ENCODE data around the gene FAM20C. TPM values are rescaled to one million over a fixed set of nuclear protein-coding genes. Genes with fewer than 3 reads are reported as not detected.

Gene FAM20C
- total and polyA plus RNA-seq, 2 of the 8 experiments (the other 6 are each of a cell fraction or from before 2014, with no cell fraction given) = 9.5 to 34.8 TPM

GRCh38 chr7:221978-222715, 29.8 kb downstream of the FAM20C start:
- H3K9ac ChIP-seq (replicated peaks in 1 of 4; ENCODE audit: extremely low read depth in 1 of 4, low read depth in 3 of 4, low read length in 3 of 4) = no peak overlapping the region
- no peak overlapping the region for H2BK20ac ChIP-seq (ENCODE audit: low read length)
- peak overlapping the region; percentile 96; the same call in 1 of the 2 replicates for H2BK12ac ChIP-seq (ENCODE audit: low read depth, low read length)
- no peak overlapping the region for H3K23ac ChIP-seq (ENCODE audit: insufficient read length)
- no peak for DNase-seq (ENCODE audit: low read depth in 1 of 2, low spot score in 2 of 2)
- peaks cover 0 to 9% (median 5%) of the 10 kb centered on the region in 4 experiments; a peak in 5 of 7 replicates for H3K4me1 ChIP-seq (replicated peaks in 1 of 4; ENCODE audit: control insufficient read depth in 3 of 4, insufficient read depth in 4 of 4, low read length in 3 of 4)
- H4K20me1 ChIP-seq (replicated peaks in 1 of 2; ENCODE audit: control insufficient read depth in 1 of 2, insufficient read depth in 2 of 2, low read length in 2 of 2) = peaks cover 0 to 8% of the 10 kb centered on the region in 2 experiments
- H3K79me1 ChIP-seq (ENCODE audit: low read depth, low read length) = peaks cover 6% of the 10 kb centered on the region; the same call in 1 of the 2 replicates
- POLR2A ChIA-PET (ENCODE audit: partially characterized antibody) = no interaction called here
- no peak for FAIRE-seq
- no peak overlapping the region for H4K5ac ChIP-seq (ENCODE audit: insufficient read length, low read depth, low read length)
- H3K4ac ChIP-seq (replicated peaks; ENCODE audit: insufficient read length, low read depth, low read length) = peak overlapping the region; percentile 94
- H2BK15ac ChIP-seq (ENCODE audit: low read length) = no peak overlapping the region
- no peaks in the 10 kb centered on the region for H3K23me2 ChIP-seq (ENCODE audit: low read depth, low read length)
- peak overlapping the region; percentile 89 for H4K91ac ChIP-seq (replicated peaks; ENCODE audit: insufficient read length, low read length)
- peak overlapping the region; percentile 30 for H3K56ac ChIP-seq (replicated peaks; ENCODE audit: insufficient read length, low read depth, low read length)
- 75% methylated on average over 11 of the region's 15 CpGs; no CpG with 5 or more reads in 1 of the 2 experiments for WGBS, 2 experiments (ENCODE audit: extremely low coverage in 1 of 2, insufficient coverage in 1 of 2, insufficient read length in 1 of 2, insufficient replicate concordance in 2 of 2, low coverage in 1 of 2, low lambda C conversion rate in 2 of 2, missing lambda C conversion rate in 1 of 2)
- H2BK120ac ChIP-seq (replicated peaks; ENCODE audit: low read depth, low read length) = no peak overlapping the region
- CTCF ChIA-PET (ENCODE audit: partially characterized antibody) = no interaction called here
- no peak overlapping the region; the same call in 1 of the 2 replicates for H3K27ac ChIP-seq (ENCODE audit: low read depth, low read length)
- H4K8ac ChIP-seq (ENCODE audit: extremely low read depth, insufficient read depth, low read length) = no peak overlapping the region
- H3K18ac ChIP-seq (ENCODE audit: extremely low read depth, low read length) = no peak overlapping the region
- no peak overlapping the region for H3K4me2 ChIP-seq (ENCODE audit: insufficient read depth in 1 of 2, low read depth in 2 of 2, low read length in 2 of 2)
- no peak overlapping the region for H3K14ac ChIP-seq (ENCODE audit: insufficient read length)
- H3K27me3 ChIP-seq (replicated peaks in 1 of 4; ENCODE audit: control insufficient read depth in 3 of 4, extremely low read depth in 1 of 4, insufficient read depth in 3 of 4, low read length in 3 of 4) = no peaks in the 10 kb centered on the region
- no peaks in the 10 kb centered on the region; a peak in 1 of 4 replicates for H3K79me2 ChIP-seq (ENCODE audit: control insufficient read depth in 1 of 2, insufficient read depth in 2 of 2, low read length in 2 of 2)
- no peak overlapping the region for H2AFZ ChIP-seq (ENCODE audit: low read length)
- H2AK5ac ChIP-seq (ENCODE audit: low read depth, low read length) = no peak overlapping the region; the same call in 1 of the 2 replicates
- no peak overlapping the region for H3K4me3 ChIP-seq (ENCODE audit: extremely low read depth in 1 of 4, insufficient read depth in 2 of 4, low read depth in 3 of 4, low read length in 4 of 4)
- peak overlapping the region; percentile 83; the same call in 1 of the 2 replicates for H2BK5ac ChIP-seq (ENCODE audit: low read depth, low read length)
- H3K36me3 ChIP-seq (ENCODE audit: control insufficient read depth in 2 of 4, insufficient read depth in 4 of 4, low read length in 3 of 4) = peaks cover 0 to 7% (median 0%) of the 10 kb centered on the region in 4 experiments; a peak in 2 of 8 replicates
- H3K9me3 ChIP-seq (ENCODE audit: insufficient read depth in 2 of 2, low read depth in 1 of 2, low read length in 1 of 2) = no peaks in the 10 kb centered on the region
- no peak for TF ChIP-seq SP4 (IDR thresholded peaks at IDR 0.05; ENCODE audit: low read length)
- no peak for TF ChIP-seq SIX5 (IDR thresholded peaks at IDR 0.05; ENCODE audit: low read depth, low read length)
- TF ChIP-seq RBBP5 (IDR thresholded peaks at IDR 0.05; ENCODE audit: borderline replicate concordance, low read depth, low read length) = no peak
- TF ChIP-seq MAFK (IDR thresholded peaks at IDR 0.05; ENCODE audit: low read depth, low read length) = no peak
- no peak for TF ChIP-seq TEAD4 (IDR thresholded peaks at IDR 0.05; ENCODE audit: low read depth, low read length)
- TF ChIP-seq PHF8 (conservative IDR thresholded peaks at IDR 0.05; ENCODE audit: low read depth, low read length) = no peak
- TF ChIP-seq BCL11A (IDR thresholded peaks at IDR 0.05; ENCODE audit: low read depth in 2 of 2, low read length in 2 of 2) = no peak
